ENCODE measurements around the gene SLC26A11. TPM values are rescaled to one million over a fixed set of nuclear protein-coding genes. Genes with fewer than 3 reads are reported as not detected.

The SLC26A11 gene
- total and polyA plus RNA-seq, 5 donors from 2014 or later: 7.7 to 75.9 (median 8.3) TPM

DNA sequence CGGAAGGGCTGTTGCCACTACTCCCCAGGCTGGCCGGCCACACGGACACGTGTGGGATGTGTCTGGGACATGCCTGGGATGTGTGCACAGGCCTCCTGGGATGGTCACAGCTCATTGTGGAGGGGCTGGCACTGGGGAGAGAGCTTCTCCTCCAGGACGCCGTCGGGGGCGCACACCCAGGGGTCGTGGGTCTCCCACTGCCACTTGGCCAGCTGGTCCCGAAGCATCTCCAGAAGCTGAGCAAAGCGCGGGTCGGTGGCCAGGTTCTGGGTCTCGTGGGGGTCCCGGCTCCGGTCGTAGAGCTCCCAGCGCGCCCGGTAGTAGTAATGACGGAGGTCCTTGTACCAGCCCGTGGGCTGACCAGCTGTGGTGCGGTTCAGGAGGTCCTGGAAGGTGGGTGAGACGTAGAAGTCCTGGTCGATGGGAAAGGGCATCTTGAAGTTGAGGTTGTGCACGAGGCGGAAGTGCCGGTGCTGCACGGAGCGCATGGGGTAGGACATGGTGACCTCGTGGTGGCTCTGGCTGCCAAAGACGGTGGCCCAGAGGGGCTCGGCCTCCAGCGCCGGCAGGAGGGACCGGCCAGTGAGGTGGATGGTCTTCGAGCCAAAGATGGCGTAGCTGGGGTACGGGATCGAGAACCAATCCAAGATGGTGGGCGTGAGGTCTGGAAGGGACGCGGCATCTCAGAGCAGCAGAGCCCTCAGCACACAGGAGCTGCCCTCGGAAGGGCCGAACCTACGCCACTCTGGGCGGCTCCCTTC, 9.7 kb upstream of the SLC26A11 start:
- no peak for ATAC-seq (ENCODE audit: low read depth in 2 of 2)
- Histone ChIP-seq H3K27me3 (ENCODE audit: control insufficient read depth, insufficient read depth, low read length) (no peaks in the 10 kb centered on the region), H3K4me3 (ENCODE audit: low read depth, low read length) (no peak overlapping the region), H3K9me3 (ENCODE audit: control insufficient read depth in 2 of 2, low read length in 2 of 2) (no peaks in the 10 kb centered on the region), H3K4me1 (ENCODE audit: control insufficient read depth, insufficient read depth, low read length, poor library complexity, severe bottlenecking) (no peaks in the 10 kb centered on the region), H3K27ac (ENCODE audit: insufficient read depth, low read length, poor library complexity, severe bottlenecking) (no peak overlapping the region), H3K36me3 (ENCODE audit: control insufficient read depth, insufficient read depth, low read length) (peaks cover 49% of the 10 kb centered on the region)
- H3K27me3 Mint-ChIP-seq: no peaks in the 10 kb centered on the region
- H3K4me3 Mint-ChIP-seq: no peak overlapping the region
- no peak for DNase-seq
- no peak overlapping the region for H3K27ac Mint-ChIP-seq
- no peaks in the 10 kb centered on the region for H3K4me1 Mint-ChIP-seq
- H3K36me3 Mint-ChIP-seq: peaks cover 12% of the 10 kb centered on the region
- no peaks in the 10 kb centered on the region for H3K9me3 Mint-ChIP-seq

DNA sequence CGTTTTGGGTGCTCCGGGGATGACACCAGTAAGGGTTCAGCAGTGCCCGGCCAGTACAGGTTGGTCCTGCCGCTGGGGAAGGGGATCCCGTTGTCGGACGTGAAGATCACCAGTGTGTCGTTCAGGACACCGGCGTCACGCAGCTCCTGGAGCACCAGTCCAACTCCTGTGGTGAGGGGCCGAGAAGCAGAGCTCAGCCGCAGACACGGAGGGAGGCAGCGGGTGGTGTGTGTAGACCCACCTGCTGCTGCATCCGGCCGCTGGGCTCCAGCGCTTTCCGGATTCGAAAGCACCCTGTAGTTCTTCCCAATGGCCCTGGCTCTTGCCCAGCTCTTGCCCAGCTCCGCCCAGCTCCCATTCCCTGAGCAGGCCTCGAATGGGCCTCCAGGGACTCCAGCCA, 8.1 kb upstream of the SLC26A11 start:
- Histone ChIP-seq H3K4me1 (ENCODE audit: control insufficient read depth, insufficient read depth, low read length, poor library complexity, severe bottlenecking) (no peaks in the 10 kb centered on the region), H3K4me3 (ENCODE audit: low read depth, low read length) (no peak overlapping the region), H3K9me3 (ENCODE audit: control insufficient read depth in 2 of 2, low read length in 2 of 2) (no peaks in the 10 kb centered on the region), H3K27me3 (ENCODE audit: control insufficient read depth, insufficient read depth, low read length) (no peaks in the 10 kb centered on the region), H3K36me3 (ENCODE audit: control insufficient read depth, insufficient read depth, low read length) (peaks cover 61% of the 10 kb centered on the region), H3K27ac (ENCODE audit: insufficient read depth, low read length, poor library complexity, severe bottlenecking) (no peak overlapping the region)
- peaks cover 0 to 8% (median 2%) of the 10 kb centered on the region in 4 donors for H3K4me1 Mint-ChIP-seq
- H3K4me3 Mint-ChIP-seq: no peak overlapping the region
- H3K27ac Mint-ChIP-seq: no peak overlapping the region
- H3K9me3 Mint-ChIP-seq: no peaks in the 10 kb centered on the region
- ATAC-seq (ENCODE audit: low read depth in 2 of 2): no peak
- no peak for DNase-seq
- peaks cover 18% of the 10 kb centered on the region for H3K36me3 Mint-ChIP-seq
- peaks cover 4% of the 10 kb centered on the region for H3K27me3 Mint-ChIP-seq

DNA sequence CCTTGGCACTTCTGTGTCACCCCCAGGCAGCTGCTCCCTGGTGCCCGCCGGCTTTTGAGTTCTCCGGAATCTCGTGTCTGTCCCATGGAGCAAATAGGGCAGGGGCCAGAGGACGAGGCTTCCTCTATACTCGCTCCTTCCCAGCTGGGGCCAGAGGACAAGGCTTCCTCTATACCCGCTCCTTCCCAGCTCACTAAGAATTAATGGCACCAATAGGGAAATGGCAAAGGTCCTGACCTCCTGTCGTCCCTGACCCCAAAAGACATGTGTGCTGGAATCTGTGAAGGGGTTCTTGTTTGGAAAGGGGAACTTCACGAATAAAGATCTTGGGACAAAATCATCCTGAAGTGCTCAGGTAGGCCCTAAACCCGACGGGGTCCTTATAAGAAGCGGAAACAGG, 7.7 kb upstream of the SLC26A11 start:
- Mint-ChIP-seq H3K9me3 (no peaks in the 10 kb centered on the region), H3K4me3 (no peak overlapping the region), H3K36me3 (peaks cover 22% of the 10 kb centered on the region), H3K27ac (peak overlapping the region in 1 of 3 donors; percentile 23), H3K4me1 (peaks cover 0 to 12% (median 5%) of the 10 kb centered on the region in 4 donors), H3K27me3 (peaks cover 4% of the 10 kb centered on the region)
- no peaks in the 10 kb centered on the region for H3K27me3 ChIP-seq (ENCODE audit: control insufficient read depth, insufficient read depth, low read length)
- H3K4me3 ChIP-seq (ENCODE audit: low read depth, low read length): no peak overlapping the region
- no peak for ATAC-seq (ENCODE audit: low read depth in 2 of 2)
- DNase-seq: no peak
- no peaks in the 10 kb centered on the region for H3K4me1 ChIP-seq (ENCODE audit: control insufficient read depth, insufficient read depth, low read length, poor library complexity, severe bottlenecking)
- no peaks in the 10 kb centered on the region for H3K9me3 ChIP-seq (ENCODE audit: control insufficient read depth in 2 of 2, low read length in 2 of 2)
- no peak overlapping the region for H3K27ac ChIP-seq (ENCODE audit: insufficient read depth, low read length, poor library complexity, severe bottlenecking)
- peaks cover 65% of the 10 kb centered on the region for H3K36me3 ChIP-seq (ENCODE audit: control insufficient read depth, insufficient read depth, low read length)

DNA sequence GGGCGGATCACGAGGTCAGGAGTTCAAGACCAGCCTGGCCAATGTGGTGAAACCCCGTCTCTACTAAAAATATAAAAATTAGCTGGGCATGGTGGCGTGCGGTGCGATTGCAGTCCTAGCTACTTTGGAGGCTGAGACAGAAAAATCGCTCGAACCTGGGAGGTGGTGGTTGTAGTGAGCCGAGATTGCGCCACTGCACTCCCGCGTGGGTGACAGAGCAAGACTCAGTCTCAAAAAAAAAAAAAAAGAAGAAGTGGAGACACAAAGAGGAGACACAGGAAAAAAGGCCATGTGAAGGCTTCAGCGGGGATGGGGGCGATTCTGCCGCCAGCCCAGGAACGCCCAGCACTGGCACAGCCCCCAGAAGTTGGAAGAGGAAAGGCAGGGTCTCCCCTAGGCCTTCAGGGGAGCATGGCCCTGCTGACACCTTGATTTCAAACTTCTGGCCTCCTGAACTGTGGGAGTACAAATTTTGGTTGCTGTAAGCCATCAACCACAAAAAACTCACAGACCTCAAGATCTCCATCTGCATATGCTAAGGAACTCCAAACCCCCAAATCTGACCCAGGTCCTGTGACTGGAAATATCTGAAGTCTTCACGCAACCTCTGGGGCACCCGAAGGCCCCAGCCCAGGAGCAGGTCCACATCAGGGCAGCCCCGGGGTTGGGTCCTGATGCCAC, 7.1 kb upstream of the SLC26A11 start:
- peaks cover 69% of the 10 kb centered on the region for H3K36me3 ChIP-seq (ENCODE audit: control insufficient read depth, insufficient read depth, low read length)
- DNase-seq (no peak), ATAC-seq (ENCODE audit: low read depth in 2 of 2) (no peak)
- no peak overlapping the region for H3K27ac ChIP-seq (ENCODE audit: insufficient read depth, low read length, poor library complexity, severe bottlenecking)
- H3K36me3 Mint-ChIP-seq: peaks cover 24% of the 10 kb centered on the region
- H3K27me3 ChIP-seq (ENCODE audit: control insufficient read depth, insufficient read depth, low read length): no peaks in the 10 kb centered on the region
- no peak overlapping the region for H3K4me3 Mint-ChIP-seq
- H3K27me3 Mint-ChIP-seq: peaks cover 4% of the 10 kb centered on the region
- H3K9me3 ChIP-seq (ENCODE audit: control insufficient read depth in 2 of 2, low read length in 2 of 2): no peaks in the 10 kb centered on the region
- peaks cover 5% of the 10 kb centered on the region for H3K4me1 ChIP-seq (ENCODE audit: control insufficient read depth, insufficient read depth, low read length, poor library complexity, severe bottlenecking)
- H3K4me1 Mint-ChIP-seq: peaks cover 0 to 17% (median 11%) of the 10 kb centered on the region in 4 donors
- H3K9me3 Mint-ChIP-seq: no peaks in the 10 kb centered on the region
- peak overlapping the region in 2 of 3 donors; percentile 23 to 67 for H3K27ac Mint-ChIP-seq
- H3K4me3 ChIP-seq (ENCODE audit: low read depth, low read length): no peak overlapping the region

DNA sequence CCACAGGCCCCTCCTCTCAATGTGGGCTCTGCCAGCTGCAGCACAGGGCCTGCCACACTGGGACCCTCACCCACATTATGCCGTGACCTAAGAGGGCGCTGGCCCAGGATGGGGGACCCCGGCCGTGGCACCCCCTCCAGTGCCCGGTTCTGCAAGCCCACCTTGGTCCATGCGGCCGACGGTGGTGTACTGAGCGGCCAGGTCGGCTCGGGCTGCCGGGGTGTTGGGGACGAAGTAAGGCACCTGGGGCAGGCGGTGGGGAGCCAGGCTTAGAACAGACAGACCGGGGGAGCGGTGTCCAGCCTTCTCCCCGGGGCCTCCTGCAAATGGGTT, 6.6 kb upstream of the SLC26A11 start:
- no peak overlapping the region for H3K4me3 ChIP-seq (ENCODE audit: low read depth, low read length)
- Mint-ChIP-seq H3K36me3 (peaks cover 24% of the 10 kb centered on the region), H3K27me3 (peaks cover 4% of the 10 kb centered on the region), H3K4me3 (no peak overlapping the region), H3K9me3 (no peaks in the 10 kb centered on the region), H3K4me1 (peaks cover 0 to 23% (median 13%) of the 10 kb centered on the region in 4 donors), H3K27ac (no peak overlapping the region)
- no peak for DNase-seq
- no peak overlapping the region for H3K27ac ChIP-seq (ENCODE audit: insufficient read depth, low read length, poor library complexity, severe bottlenecking)
- no peak for ATAC-seq (ENCODE audit: low read depth in 2 of 2)
- no peaks in the 10 kb centered on the region for H3K27me3 ChIP-seq (ENCODE audit: control insufficient read depth, insufficient read depth, low read length)
- peaks cover 69% of the 10 kb centered on the region for H3K36me3 ChIP-seq (ENCODE audit: control insufficient read depth, insufficient read depth, low read length)
- no peaks in the 10 kb centered on the region for H3K9me3 ChIP-seq (ENCODE audit: control insufficient read depth in 2 of 2, low read length in 2 of 2)
- H3K4me1 ChIP-seq (ENCODE audit: control insufficient read depth, insufficient read depth, low read length, poor library complexity, severe bottlenecking): peaks cover 10% of the 10 kb centered on the region

DNA sequence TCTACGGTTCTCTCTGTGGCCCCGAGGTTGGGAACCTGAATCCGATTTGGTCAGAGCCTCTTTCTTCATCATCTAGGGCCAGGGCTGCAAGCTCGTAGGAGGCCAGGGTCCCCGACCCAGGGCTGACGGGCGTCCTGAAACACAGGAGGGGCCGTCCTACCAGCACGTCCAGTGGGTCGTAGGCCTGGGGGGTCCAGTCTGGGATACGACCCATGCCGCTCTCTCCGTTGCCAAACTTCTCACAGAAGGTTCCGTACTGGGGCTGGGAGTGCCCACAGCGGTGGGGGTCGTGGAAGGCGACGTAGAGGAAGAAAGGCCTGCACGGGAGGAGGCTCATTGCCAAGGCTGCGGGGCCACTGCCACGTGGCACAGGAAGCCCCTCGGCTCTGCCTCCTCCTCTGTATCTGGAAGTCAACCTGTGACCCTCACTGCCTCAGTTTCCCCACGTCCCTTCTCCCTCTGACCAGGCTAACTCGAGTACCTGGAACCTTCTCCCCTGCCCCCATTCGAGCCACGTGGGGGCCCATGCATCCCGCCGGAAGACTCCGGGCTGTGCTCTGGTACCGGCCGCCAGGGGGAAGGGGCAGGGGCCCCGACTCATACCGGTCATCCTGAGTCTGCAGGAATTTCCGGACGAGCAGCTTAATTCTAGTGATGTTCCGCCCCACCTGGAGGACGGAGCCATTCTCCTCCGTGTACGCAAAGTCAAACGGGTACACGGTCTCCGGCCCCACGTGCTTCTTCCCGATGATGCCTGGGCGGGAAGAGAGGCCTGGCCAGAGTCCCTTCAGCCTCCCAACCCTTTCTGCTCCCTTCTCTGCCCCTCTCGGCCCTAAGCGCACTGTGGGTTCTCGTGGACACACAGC, 6.0 kb upstream of the SLC26A11 start:
- Histone ChIP-seq H3K27me3 (ENCODE audit: control insufficient read depth, insufficient read depth, low read length) (no peaks in the 10 kb centered on the region), H3K36me3 (ENCODE audit: control insufficient read depth, insufficient read depth, low read length) (peaks cover 68% of the 10 kb centered on the region), H3K9me3 (ENCODE audit: control insufficient read depth in 2 of 2, low read length in 2 of 2) (no peaks in the 10 kb centered on the region), H3K4me3 (ENCODE audit: low read depth, low read length) (no peak overlapping the region), H3K27ac (ENCODE audit: insufficient read depth, low read length, poor library complexity, severe bottlenecking) (no peak overlapping the region), H3K4me1 (ENCODE audit: control insufficient read depth, insufficient read depth, low read length, poor library complexity, severe bottlenecking) (peaks cover 16% of the 10 kb centered on the region)
- DNase-seq: no peak
- ATAC-seq (ENCODE audit: low read depth in 2 of 2): no peak
- Mint-ChIP-seq H3K27ac (no peak overlapping the region), H3K9me3 (no peaks in the 10 kb centered on the region), H3K27me3 (peaks cover 4% of the 10 kb centered on the region), H3K36me3 (peaks cover 25% of the 10 kb centered on the region), H3K4me1 (peaks cover 0 to 29% (median 17%) of the 10 kb centered on the region in 4 donors), H3K4me3 (no peak overlapping the region)

DNA sequence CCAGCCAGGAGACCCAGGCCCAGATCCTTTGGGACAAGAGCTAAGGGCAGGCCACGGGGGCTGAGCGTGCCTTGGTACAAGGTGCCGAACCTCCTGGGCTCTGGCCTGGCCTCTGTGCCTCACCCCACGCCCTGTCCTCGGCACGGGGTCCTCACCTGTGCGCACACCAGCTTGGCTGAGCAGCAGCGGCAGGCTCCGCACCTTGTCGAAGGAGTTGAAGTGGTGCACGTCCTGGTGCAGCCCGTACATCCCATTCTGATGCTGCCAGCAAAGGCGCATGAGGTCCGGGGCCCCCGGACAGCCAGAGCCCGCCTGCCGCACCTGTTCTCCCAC, 5.4 kb upstream of the SLC26A11 start:
- Mint-ChIP-seq H3K9me3 (no peaks in the 10 kb centered on the region), H3K36me3 (peaks cover 28% of the 10 kb centered on the region), H3K4me3 (no peak overlapping the region), H3K4me1 (peaks cover 0 to 35% (median 20%) of the 10 kb centered on the region in 4 donors), H3K27ac (no peak overlapping the region), H3K27me3 (peaks cover 4% of the 10 kb centered on the region)
- no peak overlapping the region for H3K4me3 ChIP-seq (ENCODE audit: low read depth, low read length)
- peaks cover 19% of the 10 kb centered on the region for H3K4me1 ChIP-seq (ENCODE audit: control insufficient read depth, insufficient read depth, low read length, poor library complexity, severe bottlenecking)
- H3K27me3 ChIP-seq (ENCODE audit: control insufficient read depth, insufficient read depth, low read length): no peaks in the 10 kb centered on the region
- no peaks in the 10 kb centered on the region for H3K9me3 ChIP-seq (ENCODE audit: control insufficient read depth in 2 of 2, low read length in 2 of 2)
- no peak for DNase-seq
- no peak for ATAC-seq (ENCODE audit: low read depth in 2 of 2)
- no peak overlapping the region for H3K27ac ChIP-seq (ENCODE audit: insufficient read depth, low read length, poor library complexity, severe bottlenecking)
- H3K36me3 ChIP-seq (ENCODE audit: control insufficient read depth, insufficient read depth, low read length): peaks cover 62% of the 10 kb centered on the region
